Glomerular visceral epithelial cell (primary cell): ENCODE measurements around the gene SOCS6.

ENCODE experiments used
- DNase-seq: peaks from one replicate; pipeline ENCODE4 v3.0.0-alpha.2; 2016; ENCODE audit errors: extremely low spot score

Gene SOCS6

DNA sequence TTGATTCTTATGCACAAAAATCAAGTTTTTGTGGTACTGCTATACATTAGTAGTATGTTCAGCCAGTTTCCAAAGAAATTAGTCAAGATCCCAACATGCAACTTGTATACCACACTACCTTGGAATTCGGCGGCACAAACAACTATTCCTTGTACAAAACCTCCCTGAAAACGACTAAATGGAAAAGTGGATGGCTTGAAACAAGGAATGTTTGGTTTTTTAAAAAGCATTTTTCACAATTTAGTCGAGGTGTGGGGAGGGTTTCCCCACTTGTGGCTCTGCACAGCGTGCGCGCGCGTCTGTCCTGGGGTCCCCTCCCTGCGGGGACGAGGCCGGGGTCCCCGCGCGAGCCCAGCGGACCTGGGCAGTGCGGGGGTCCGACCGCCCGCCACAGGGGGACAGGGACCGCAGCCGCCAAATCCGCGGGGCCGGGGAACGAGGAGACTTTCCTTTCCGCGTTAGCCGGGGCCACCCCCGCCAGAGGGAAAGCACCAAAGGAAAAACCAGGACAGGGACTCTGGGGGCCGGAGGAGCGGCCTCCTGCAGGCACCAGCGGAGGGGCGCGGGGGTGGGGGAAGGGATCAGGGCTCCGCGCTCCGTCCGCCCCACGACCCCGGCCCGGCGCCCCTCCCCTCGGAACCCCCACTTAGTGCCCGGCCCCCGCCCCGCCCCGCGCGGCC is 534 bp upstream of the SOCS6 start:
- peak; percentile 45 for DNase-seq

DNA sequence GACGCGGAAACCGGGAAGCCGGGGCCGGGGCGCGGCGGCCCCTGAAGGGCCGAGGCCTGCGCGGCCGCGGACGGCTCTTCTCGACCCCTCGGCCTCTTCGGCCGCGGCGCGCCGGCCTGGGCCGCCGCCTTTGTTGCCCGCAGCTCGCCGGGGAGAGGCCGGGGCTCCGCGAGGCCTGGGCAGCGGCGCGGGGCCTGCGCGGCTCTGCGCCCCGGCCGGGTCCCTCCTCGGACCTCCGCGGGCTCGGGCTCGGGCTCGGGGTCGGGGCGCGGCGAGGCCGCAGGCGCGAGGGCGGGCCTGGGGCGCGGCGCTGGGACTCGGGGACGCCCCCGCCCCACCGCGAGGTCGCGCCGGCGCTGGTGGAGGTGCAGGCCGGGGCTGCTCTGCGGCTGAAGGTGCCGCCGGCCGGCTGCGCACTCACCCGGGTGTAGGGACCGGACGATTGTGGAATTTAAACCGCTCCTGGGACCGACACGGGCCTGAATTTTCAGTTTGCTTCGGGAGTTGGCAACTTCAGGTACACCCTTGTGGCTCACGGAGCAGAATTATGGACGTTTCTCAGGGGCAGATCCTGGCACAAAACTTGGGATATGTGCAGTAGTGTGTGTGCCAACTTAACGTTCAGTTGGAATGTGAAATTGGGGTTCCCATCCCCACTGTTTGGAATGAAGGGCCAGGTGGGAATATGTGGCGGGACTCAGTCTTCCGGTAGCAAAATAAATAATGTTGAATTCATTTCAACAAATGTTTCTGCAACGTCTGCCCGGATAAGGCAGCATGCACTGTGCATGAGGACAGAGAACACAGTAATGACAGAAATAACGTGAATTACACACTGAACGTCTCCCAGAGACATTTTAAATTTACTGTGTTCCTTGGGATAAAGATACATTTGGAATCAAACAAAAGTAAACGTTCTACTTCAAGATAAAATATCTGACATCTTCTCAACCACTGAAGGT is 787 bp downstream of the SOCS6 start:
- DNase-seq: peak; percentile 40

- DNase-seq: no peak
These were observed 1.8 kb downstream of the SOCS6 start for GRCh38 chr18:70290482-70291294.

GRCh38 chr18:70291295-70291574 is 2.4 kb downstream of the SOCS6 start:
- DNase-seq: no peak

- DNase-seq: no peak
These were observed 3.8 kb downstream of the SOCS6 start for GRCh38 chr18:70292628-70293027.

GRCh38 chr18:70293166-70293565 is 4.3 kb downstream of the SOCS6 start:
- peak; percentile 13 for DNase-seq

- DNase-seq: no peak
These were observed 5.8 kb downstream of the SOCS6 start for GRCh38 chr18:70294471-70295191.

DNA sequence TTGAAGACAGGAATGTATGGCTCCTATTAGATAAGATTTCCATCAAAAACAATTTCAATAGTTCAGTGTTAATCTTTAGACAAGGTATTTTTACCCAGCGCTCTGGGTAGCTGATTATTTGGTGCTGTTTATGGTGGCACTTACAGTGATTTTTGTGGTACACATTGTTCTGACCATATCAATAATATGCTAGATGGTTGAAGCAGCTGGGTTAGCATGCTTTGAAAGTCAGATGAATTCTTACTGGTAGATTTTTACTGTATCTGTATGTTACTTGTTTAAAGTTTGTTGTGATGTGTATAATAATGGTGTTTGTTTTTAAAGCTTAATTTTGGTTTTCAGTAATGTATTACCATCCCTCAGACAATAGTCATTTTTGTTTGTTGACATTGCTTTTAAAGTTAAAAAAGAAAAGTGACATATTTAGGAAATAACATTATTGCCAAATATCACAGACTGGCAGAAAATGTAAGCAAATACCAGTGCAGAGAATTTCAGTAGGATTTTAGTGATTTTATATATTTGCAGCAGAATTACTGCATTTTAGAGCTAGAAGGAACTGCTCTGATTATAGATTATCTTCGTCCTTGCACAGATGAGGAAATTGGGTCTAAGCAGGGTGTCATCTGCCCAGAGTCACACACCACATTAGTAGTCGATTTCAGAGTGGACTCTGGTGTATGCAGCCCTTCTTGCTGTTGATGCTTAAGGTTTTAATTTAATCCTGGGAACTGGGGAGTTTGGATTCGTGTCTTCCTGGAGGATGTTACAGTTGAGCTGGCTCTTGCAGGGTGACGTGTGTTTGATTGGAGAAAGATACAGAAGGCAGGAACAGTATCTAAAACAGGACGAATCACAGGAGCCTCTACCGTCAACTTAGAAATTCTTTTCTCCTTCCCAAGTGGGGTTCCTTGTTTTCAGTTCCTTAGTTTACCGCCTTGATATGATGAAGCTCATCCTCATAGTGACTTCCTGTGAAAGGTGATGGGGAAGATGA is 6.6 kb downstream of the SOCS6 start:
- DNase-seq: peak; percentile 16

DNA sequence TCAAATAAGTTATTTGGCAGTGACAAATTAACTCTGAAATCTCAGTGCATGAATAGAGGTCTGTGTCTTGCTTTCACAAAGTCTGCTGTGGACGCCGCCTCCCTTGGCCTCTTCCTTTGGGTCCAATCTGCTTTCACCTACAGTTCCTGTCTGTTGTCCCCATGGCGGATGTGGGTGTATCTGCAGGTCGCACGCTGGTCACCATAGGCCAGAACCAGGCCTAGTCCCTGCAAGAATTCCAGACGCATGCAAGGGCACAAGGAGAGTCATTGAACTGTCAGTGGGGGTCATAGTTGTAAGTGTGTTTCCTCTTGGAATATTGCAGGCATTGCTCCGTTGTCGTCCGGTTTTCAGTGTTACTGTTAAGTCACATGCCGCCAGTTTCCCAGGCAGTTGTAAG is 7.4 kb downstream of the SOCS6 start:
- peak; percentile 28 for DNase-seq

- no peak for DNase-seq
These were observed 7.9 kb downstream of the SOCS6 start for GRCh38 chr18:70296781-70297180.

- no peak for DNase-seq
These were observed 10.5 kb downstream of the SOCS6 start for GRCh38 chr18:70299393-70299792.

DNA sequence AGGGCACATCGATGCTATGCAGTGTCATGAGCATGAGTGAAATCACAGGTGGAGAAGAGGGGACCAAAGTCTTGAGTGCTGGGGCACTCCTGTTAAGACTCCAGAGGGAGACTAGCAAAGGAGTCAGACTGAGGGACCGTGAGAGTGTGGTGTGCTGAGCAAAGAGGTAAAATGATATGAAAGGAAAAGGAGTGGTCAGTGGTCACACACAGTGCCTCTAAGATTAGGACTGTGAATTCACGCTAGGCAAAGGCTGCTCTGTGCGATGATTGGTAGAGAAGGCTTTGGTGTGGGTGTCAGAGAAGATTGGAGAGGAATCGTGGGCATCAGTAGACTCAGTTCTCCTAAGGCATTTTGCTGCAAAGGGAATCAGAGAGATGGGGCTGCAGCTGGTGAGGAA is 12.8 kb downstream of the SOCS6 start:
- no peak for DNase-seq

DNA sequence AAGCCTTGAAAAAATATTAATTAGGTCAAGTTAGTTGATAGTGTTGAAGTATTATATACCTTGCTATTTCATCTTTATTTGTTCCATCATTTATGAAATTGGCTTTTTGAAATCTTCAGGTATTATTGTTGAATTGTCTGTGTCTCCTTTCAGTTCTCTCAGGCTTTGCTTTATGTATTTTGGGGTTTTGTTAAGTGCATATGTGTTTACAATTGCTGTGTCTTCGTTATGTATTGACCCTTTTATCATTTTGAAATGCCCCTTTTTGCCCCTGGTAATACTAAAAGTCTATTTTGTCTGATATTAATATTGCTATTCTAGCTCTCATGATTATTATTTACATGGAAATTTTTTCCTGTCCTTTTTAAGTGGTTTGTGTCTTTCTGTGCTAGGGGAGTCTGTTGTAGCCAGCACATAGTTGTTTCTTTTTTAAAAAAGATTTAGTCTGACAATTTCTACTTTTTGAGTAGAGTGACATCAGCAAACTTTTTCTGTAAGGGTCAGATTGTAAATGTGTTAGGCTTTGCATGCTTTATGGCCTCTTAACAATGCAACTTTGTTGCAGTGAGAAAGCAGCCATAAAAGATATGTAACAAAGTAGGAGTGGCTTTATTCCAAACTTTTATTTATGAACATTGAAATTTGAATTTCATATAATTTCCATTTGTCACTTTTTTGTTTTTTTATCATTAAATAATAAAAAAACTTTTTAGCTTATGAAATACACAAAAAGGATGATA is 19.9 kb downstream of the SOCS6 start:
- no peak for DNase-seq

DNA sequence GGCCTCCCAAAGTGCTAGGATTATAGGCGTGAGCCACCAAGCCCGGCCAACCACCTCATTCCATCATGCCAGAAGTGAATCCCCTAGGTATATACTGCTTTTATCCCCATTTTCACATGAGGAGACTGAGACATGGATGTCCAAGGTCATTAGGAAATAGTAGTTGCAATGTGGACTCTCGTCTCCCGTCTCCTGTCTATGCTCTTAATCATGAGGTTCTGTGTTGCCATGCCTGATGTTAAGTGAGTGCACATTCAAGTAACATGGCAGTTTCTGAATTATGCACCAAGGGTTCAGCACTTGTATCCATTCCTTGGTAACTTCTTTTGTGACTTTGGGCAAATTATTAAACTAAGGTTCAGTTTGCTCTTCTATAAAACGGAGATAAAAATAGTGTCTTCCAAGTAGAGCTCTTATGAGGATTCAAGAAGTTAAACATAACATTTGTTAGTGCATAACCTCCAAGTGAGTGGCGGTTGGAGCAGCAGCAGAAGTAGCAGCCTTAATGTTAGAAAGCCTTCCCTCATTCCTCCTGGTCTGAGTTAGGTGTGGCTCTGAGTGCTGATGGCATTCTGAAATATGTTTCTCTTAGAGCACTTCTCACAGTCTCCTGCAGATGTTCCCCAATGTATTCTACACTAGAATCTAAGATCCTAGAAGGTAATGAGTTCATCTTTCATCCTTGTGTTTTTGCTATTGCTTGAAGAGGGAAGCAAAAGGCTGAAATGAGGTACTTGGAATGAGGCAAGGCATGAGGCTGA is 21.9 kb downstream of the SOCS6 start:
- no peak for DNase-seq

DNA sequence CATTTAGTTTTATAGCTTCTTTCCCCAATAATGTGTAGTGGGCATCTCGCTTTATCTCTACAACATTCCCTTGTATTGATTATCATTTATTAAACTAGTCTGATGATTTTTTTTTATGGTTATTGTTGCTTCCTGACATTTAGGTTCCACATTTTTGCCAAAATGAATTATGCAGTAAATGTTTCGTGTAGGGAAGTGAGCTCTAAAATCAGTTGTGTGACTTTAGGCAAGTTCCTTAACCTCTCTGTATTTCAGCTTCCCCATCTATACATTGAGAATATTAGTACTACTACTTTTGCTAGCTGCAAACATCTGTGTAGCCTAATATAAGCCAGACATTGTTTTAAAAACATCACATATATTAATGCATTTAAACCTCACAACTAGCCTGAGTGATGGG is 22.9 kb downstream of the SOCS6 start:
- no peak for DNase-seq

- DNase-seq: no peak
These were observed 24.8 kb downstream of the SOCS6 start for GRCh38 chr18:70313640-70314039.

- DNase-seq: no peak
These were observed 25.4 kb downstream of the SOCS6 start for GRCh38 chr18:70314151-70314782.

GRCh38 chr18:70319187-70319586 is 30.3 kb downstream of the SOCS6 start:
- no peak for DNase-seq

GRCh38 chr18:70321616-70322015 is 32.8 kb downstream of the SOCS6 start:
- DNase-seq: no peak
